HG02610 (cell line): Measurements from ENCODE around the gene KRT83.
"Not testable (repeated sequence)": the region's sequence is repeated elsewhere in the genome, so short reads cannot be mapped to it uniquely, and the experiment has no call there.

Experiments used
- ATAC-seq: cut with Tn5 transposase; IDR thresholded peaks from one replicate; pipeline ENCODE4 v1.9.1; 2021; ENCODE audit warnings: mild to moderate bottlenecking, moderate library complexity; ENCODE audit not compliant: unreplicated experiment

Gene KRT83

DNA sequence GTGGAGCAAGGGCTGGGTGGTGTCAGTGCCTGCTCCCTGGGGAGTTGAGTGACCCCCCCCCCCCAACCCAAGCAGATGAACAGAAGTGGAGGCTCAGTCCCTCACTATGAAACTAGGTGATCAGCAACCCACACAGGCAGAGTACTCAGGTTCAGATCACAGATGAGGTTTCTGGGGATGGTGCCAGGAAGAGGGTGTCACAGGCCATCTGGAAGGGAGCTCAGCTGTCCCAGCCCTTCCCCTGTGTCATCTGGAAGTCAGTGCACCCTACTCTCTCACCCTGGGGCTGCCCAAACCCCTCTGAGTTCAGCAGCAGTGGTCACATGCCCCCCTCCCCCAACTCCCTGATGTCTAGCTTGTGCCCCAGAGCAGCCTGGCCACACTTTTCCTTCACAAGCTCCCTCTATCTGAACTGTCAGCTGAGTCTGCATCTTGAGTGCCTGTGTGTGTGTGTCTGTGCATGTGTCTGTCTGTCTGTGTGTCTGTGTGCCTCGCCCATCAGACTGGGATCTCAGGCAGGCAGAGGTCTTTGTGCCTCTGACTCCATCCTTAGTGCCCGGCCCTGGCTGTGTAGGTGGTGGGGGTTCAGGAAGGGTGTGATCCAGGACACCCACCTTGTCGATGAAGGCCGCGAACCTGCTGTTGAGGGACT lies 30.6 kb downstream of the KRT83 start:
- not testable (repeated sequence) for ATAC-seq

DNA sequence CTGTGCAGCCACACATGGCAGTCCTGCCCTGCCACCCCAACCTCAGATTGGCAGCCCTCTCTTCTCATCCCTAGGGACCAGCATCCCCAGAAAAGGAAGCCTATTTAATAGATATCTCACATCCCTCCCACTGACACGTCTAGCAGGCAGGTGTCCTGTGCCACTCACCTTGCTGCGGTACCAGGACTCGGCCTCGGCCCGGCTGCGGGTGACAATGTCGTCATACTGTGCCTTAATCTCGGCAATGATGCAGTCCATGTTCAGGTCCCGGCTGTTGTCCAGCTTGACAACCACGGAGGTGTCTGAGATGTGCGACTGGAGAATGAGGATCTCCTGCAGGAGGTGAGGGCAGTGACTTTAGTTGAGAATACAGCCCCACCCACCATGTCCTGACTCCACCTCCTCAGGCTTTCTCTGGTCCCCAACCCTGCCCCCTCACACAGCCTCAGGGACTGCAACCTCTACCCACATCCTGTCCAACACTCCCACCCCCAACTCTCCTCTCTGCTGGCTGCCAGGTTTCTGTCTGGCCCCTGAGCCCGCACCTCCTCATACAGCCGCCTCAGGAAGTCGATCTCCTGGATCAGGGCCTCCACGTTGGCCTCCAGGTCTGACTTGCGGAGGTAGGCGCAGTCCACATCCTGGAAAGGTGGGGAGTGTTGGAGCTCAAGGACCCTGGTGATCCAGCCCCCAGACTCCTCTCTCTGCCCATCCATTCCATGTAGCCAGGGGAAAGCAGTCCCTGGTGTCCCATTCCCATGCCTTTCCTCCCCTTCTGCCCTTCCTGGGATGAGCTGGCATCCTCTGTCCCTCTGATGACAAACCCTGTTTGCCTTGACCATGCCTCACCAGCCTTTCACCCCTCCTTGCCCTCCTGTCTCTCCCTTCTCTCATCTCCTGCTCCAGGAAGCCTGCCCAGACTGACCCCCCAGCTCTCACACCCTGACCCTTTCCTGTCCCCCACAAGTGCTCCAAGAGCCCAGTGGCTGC lies 33.1 kb downstream of the KRT83 start:
- peak; percentile 81 for ATAC-seq

DNA sequence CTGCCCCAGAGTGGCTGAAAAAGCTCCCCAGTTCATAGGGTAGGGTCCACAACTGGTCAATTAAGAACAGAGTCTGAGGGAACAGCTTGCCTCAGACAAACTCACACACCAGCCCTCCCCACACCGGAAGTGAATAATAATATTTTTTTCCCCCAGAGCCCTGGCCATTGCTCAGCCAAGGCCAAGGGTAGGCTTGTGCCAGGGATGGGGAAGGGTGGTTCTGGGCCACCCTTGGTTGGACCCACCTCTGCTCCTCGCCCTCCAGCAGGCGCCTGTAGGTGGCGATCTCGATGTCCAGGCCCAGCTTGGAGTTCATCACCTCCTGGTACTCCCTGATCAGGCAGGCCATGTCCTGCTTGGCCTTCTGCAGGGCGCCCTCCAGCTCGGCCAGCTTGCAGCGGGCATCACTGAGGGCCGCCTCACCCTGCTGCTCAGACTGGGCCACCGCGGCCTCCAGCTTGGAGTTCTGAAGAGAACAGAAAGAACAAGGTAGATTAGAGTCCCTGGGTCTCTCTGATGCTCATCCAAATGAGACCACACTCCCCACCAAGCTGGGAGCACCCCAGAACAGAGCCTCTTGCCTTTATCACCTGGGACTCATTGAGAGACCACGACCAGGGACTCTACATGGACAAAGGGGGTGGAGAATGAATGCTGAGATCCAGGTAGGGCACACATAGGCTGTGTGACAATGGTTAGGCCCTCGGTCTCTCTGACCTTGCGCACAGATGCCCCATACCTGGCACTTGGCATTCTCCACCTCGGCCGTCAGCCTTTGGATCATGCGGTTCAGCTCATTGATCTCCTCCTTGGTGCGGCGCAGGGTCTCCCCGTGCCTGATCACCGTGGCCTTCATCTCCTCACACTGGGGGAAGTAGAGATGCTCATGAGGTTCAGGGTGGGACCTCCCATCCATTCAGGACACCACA lies 34.1 kb downstream of the KRT83 start:
- ATAC-seq, result not testable (repeated sequence)

DNA sequence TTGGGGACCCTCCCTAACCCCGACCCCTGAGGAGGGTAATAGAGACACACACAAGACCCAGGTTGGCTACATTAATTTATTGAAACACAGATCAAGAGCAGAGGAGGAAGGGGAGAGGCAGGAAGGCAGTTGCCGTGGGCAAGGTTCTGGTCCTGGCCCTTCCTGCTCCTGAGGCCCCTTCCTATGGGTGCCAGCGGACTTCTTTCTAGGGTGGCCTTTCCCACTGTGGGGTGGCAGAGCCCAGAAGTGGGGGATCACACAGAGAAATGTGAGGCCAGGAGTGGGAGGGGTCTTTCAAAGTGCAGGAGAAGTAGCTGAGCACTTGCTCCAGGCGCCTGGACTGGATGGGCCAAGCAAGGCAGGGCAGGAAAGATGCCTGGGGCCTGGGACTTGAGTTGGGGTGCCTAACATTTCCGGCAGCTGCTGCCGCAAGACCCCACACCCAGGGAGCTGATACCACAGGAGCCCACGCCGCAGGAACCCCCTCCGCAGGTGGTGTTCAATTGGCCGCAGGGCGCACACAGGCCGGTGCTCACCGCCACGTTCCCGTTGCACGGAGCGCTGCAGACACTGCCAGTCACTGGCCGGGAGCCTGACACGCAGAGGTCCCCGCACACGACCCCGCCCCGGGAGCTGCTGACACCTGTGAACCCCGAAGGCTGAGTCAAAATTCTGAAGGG lies 35.2 kb downstream of the KRT83 start:
- no peak for ATAC-seq

DNA sequence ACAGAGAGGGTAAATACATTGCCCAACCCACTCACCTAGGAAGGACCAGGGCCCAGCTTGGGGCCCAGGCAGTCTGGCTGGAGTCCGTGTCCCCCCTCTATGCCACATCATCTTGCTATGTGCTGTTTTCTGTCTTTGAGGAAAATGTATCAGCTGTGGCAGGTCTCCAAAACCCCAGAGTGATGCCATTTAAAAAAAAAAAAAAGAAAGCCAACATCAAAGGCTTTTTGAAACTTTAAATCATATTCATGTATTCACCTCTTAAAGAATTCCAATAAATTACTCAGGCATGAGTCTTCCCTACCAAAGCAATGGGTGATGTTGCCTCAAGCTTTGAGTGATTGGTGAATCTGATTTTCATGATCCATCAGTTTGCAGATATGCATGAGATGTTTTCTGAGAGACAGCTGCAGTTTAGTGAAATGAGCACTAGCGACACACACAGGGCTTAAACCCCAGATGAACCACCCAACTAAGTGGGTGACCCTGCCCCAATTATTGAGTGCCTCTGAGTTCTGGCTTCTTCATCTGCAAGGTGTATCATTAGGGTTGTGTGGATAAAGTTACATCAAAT lies 35.9 kb downstream of the KRT83 start:
- no peak for ATAC-seq

DNA sequence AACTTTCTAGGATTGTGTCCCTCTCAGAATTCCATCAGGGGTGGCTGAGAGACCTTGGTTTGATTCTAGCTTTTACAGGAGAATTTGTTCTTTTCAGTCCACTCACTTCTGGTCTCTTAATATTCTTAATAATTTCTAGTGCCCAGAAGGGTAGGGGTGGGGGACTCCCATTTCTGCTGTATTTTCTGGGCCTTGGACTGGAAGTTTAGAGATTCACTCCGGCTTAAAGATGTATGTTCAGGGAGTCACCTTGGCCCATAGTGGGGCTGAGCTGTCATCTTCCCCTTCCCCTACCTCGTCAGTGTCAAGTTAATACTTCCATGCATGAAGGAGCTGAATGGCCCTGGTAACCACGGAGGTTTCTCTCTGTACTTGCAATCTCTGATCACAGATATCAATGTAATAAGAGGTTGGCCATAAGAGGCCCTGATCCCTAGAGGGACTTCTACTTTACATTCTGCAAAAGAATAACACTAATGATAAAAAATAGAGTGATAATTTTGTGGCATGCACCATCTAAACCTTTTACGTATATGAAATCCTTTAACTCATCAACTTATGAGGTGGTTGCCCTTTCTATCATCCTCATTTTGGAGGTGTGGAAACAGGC lies 36.5 kb downstream of the KRT83 start:
- no peak for ATAC-seq

DNA sequence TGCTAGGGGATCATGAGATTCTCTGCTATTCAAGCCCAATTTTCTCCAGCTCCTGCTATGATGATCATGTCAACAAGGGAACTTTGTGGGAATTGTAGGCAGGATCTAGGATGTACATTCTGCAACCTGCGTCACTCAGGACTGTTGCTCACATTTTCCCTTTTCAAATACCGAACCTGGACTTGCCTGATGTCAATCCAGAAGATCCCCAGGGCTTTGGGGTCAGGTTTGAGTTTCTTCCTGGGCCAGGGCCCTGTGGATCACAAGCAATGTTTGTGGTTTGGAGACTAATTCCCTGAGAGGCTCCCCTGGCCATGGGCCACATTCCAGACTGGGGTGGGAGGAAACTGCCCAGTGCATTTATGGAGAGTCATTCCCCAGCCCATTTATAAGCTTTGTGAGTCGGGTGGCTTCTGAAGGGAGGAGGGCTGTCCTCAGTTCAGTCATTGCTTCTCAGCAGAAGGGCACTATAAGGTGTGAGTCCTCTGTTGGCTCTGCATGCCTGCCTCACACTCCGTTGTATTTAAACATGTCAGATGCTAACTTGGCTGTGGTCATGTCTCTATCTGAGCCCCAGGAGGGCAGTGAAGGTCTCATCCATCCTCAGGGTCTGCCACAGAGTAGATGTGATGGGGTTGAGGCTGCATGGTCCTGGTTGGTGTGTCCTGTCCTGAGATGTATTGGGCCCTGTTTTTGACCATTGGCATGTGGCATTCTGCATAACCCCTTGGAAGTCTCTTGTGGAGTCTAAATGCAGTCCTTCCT lies 40.2 kb downstream of the KRT83 start:
- no peak for ATAC-seq

DNA sequence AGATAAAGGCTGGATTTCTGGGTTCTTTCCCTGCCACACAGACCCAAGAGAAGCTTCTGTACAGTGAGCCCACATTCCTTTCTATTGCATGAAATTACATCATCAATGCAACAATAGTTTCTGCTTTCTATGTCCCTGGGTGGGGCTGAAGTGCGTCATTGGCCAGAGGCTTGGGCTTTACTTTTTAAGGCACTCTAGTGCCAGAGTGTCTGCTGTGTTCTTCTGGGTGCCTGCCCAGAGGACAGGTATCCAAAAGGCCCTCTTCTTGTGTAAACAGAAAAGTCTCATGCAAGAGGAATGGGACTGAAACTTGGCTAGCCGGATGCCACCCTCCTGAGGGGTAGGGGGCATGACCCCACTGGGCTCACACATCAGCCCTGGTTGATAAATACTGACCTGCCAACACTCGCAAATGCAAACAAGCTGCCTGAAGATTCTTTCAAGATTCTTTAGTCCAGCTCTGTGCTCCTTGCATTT lies 40.8 kb downstream of the KRT83 start:
- ATAC-seq, result no peak

DNA sequence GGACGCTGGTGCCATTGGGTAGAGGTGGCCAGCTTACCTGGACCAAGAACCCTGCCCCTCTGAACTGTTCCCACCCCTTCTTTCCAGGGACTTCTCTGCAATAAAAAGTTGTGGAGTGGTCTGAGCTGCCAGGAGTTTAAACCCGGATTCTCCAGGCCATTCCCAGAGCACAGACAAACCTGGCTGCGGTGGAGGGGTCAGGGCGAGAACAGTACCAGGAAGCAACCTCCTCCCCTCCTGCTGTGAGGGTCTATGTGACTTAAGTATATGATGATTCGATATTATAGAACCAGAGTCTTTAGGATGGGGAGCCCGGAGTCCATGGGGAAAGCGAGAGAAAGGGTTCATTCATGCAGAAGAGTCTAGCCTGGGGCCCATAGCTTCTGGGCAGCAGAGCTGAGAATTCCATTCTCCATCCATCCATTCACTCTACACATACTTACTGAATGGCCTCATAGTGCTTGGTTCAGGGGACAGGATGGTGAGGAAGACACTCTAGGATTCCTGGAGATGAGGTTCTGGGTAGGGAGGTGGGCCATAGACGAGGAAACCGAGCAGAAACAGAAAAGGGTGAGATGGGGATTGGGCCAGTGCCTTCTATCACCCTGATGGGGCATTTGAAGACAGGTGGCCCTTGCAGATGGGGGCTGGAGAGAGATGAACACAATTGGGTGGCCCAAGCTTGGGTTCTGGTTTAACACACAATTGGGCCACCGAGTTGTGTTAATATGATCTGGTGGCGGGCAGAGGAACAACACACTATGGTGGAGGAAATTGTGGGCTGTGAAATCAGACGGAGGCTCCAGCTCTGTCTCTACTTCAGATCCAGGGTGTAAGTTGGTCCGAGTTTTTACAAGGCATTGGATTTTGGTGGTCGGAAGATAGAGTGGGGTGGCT lies 41.5 kb downstream of the KRT83 start:
- no peak for ATAC-seq

DNA sequence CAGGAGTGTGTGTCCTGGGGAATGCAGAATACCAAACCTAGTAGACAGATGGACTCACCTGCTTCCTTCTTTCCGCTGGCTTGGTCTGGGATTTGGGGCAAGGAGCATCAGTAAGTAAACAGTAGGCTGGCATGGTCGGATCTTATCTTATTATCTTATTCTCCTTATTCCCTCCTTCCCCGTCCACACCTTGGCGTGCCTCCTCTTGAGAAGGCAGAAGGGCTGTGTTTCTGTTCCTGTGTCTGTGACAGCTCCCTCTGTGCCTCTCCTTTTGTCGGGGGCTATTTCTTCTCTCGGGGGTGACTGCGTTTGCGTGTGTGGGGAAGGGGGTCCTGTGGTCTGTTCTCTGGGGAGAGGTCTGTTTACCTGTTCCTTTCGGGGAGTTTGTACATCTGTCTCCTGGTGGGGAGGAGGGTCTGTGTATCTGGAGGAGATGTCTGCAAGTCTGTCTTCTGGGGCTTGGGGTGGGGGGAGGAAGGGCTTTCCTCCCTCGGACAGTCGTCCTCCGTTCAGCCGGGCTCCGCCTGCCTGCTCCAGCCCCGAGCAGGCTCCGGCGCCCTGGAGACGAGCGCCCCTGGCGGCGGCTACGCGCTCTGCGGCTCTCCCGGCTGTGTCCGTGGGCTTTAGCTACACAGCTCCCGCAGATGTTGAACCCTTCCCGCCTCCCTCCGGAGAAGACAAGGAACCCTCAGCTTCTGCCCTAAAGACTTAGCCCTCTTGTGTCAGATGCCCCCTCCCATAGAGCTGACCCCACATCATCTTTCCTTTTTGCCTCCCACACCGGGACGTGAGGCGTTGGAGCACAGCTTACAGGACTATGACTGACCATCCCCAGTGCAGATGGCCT lies 42.4 kb downstream of the KRT83 start:
- ATAC-seq, result peak; percentile 67

DNA sequence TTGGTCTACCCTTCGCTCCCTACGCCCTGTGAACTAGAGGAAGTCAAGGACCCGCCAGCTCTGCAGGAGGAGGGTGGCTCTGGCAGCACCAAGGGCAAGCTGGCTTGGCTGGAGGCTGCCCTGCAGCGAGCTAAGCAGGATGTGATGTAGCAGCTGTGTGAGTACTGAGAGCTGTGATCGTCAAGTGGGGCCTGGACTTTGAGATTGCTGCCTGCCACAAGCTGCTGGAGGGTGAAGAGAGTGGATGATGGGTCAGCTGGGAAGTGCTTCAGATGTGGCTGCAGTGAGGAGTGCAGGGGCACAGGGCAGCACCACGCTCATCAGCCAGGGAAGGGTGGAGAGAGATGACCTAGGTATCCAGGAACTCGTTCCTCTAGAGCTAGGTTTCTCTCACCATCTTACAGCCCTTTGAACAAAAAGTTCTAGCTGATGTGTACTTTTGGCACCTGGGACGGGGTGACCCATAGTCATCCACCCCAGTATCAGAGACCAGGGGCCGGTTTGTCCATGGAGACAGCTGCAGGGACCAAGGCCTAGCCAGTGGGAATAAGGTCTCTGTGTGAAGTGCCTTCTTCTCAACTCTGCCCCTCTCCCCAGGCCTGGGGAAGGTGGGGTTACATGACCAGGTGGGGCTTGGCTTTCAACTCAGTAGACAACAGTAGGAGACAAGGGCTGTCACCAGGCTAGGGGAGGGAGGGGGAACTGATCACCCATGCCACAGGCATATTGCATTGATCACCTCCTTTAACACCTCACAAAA lies 43.5 kb downstream of the KRT83 start:
- no peak for ATAC-seq

DNA sequence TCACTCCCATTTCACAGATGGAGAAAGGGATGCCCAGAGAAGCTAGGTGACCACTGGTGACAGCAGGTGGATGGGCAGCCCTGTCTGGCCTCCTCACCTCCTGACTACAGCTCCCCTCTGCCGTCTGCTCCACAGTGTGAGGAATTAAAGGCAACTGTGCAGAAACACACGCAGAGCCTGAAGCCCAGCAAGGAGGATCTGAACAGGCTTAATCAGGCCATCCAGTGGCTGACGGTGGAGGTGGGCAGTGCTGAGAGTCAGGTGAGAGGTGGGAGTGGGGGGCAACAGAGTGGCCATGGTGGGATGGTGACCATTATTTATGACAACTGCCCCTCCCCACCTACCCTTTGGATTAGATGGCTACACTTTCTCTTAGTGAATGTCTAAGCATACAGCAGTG lies 45.5 kb downstream of the KRT83 start:
- no peak for ATAC-seq

DNA sequence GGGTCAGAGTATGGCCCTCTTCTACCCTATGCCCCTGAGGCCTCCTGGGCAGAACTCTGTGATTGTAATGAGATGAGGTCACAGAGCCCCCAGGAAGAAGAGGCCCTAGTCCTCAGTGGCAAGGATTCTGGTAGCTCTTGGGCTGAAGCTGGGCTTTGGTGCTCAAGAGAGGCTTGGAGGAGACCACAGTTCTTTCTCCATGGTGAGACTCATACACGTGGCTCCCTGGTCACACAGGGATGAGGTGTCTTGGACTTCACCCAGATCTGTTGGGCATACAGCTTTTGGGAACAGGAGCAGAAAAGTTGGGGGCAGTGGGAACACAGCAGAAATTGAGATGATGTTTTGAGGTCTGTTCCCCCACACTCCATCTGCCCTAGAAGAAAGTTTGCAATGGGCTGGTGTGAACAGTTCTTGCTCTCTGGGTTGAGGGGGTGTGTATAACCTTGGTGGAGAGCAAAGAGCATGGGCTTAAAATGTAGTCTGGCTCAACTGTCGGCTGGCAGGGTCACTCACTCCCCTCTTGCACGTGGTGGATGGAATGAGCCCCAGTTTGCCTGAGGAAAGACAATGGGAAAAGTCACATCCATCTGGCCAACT lies 46.6 kb downstream of the KRT83 start, which contains the start of gene KRT86:
TSS of gene KRT86 (plus strand) at position 125 of the 600 bp plus-strand sequence. CDS start 27,272 bp downstream, outside the sequence.
- no peak for ATAC-seq

DNA sequence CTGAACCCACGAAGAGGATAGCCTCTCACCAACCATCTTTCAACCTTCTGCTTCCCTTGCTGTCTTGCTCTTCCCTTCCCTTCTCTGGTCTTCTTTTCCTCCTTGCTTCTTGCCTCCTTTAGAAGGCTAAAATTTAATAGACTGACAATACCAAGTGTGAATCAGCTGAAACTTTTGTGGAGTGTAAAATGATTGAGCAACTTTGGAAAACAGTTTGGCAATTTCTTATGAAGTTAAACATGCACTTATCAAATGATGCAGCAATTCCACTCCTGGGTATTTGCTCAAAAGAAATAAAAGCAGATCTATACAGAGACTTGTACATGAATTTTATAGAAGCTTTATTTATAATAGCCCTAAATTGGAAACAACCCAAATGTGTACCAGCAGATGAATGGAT lies 50.0 kb downstream of the KRT83 start:
- ATAC-seq, result no peak

DNA sequence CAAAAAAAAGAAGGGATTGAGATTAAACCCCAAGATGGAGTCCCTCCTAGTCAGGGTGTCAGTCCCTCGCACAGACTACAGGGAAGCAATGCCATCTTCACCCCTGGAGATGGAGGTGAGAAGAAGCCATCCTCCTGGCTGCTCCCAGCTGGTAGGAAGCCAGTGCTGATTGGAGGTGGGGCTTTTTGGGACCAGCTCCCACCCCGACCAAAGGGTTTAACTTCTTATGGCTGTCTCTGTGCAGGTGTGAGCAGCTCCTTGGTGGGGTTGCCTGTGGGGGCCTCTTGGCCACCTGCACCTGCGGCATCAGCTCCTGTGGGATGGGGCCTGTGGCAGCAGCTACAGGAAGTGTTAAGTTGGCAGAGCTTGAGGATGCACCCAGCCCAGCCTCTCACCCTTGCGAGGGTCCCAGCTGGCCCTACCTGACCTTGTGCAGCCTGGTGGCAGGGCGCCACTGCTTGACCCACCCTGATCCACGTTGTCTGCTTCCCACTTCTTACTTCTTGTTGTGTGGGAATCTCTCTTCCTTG lies 50.6 kb downstream of the KRT83 start:
- no peak for ATAC-seq
